K562 (cell line): ENCODE results near the gene PARD6B. TPM values are rescaled to one million over a fixed set of nuclear protein-coding genes. Genes with fewer than 3 reads are reported as not detected.

ENCODE experiments used
- ETS2 ChIP-seq: IDR thresholded peaks from 2 replicates; pipeline ENCODE4 v1.6.1; 2016; ENCODE audit warnings: borderline replicate concordance, missing genetic modification characterization, mild to moderate bottlenecking, moderate library complexity, missing compliant biosample characterization; ENCODE audit not compliant: poor library complexity, severe bottlenecking
- KDM4B ChIP-seq, 2 experiments: fragments of 450-650 bp in 1 of 2; sonication (generic) in 1 of 2; IDR thresholded peaks; 2 replicates each; pipeline ENCODE4 v1.6.1; 2016 to 2017; ENCODE audit warnings: borderline replicate concordance in 2 of 2, antibody characterized with exemption in 1 of 2, low read depth in 1 of 2, mild to moderate bottlenecking in 1 of 2
- NELFE ChIP-seq: IDR thresholded peaks from 2 replicates; pipeline ENCODE4 v1.6.1; 2011; ENCODE audit warnings: mild to moderate bottlenecking; ENCODE audit not compliant: insufficient read depth, insufficient read length
- PURB ChIP-seq: sonication (generic); formaldehyde crosslinking; IDR thresholded peaks from 2 replicates; pipeline ENCODE4 v1.9.0; 2021; ENCODE audit warnings: low read depth, mild to moderate bottlenecking, missing genetic modification reagents
- RBM22 ChIP-seq: fragments of 200-400 bp; formaldehyde crosslinking; IDR thresholded peaks from 2 replicates; pipeline ENCODE4 v1.6.1; 2018; ENCODE audit warnings: low read length, low read depth; ENCODE audit not compliant: poor library complexity, severe bottlenecking
- SMC3 ChIP-seq: conservative IDR thresholded peaks from 2 replicates; pipeline ENCODE4 v1.6.1; 2011; ENCODE audit warnings: low read depth, low read length, improper control_type of control experiment; ENCODE audit not compliant: insufficient read depth
- ZNF347 ChIP-seq: fragments of 450-650 bp; formaldehyde crosslinking; IDR thresholded peaks from 2 replicates; pipeline ENCODE4 v1.4.0; 2020; ENCODE audit warnings: low read depth, mild to moderate bottlenecking, moderate library complexity
- polyA plus RNA-seq, 8 experiments: library from polyadenylated mRNA; depleted of rRNA in 4 of 8; stranded (reverse) in 5 of 8; unstranded in 3 of 8; fragments of >200 nt; fragmentation: Nextera tagmentation in 2 of 8; fragmentation: Illumina TruSeq in 1 of 8; extraction: Ambion mirVana in 2 of 8; extraction: Trizol in 1 of 8; gene quantifications; 2 replicates each; pipeline versions ENCODE4 v1.2.1 to v1.2.3, GENCODE V29; 2011 to 2014; ENCODE audit warnings: inconsistent platforms in 1 of 8, missing spikeins in 1 of 8
- total RNA-seq, 7 experiments: library from RNA; depleted of rRNA in 6 of 7; stranded (reverse); fragments of >200 nt in 6 of 7; fragmentation: Illumina TruSeq in 2 of 7; extraction: Trizol in 2 of 7; gene quantifications; 2 replicates each; pipeline versions ENCODE4 v1.2.1 to v1.2.3, GENCODE V29; 2011 to 2021; ENCODE audit warnings: low replicate concordance in 1 of 7
- TF ChIP-seq, protein P1 (sequence below): fragments of 450-650 bp; IDR thresholded peaks from 2 replicates; pipeline ENCODE4 v1.7.1; 2018; ENCODE audit warnings: mild to moderate bottlenecking, low read depth; ENCODE audit not compliant: partially characterized antibody
- TF ChIP-seq, protein P2 (sequence below): IDR thresholded peaks from 3 replicates; pipeline ENCODE4 v1.6.1; 2011; ENCODE audit warnings: borderline replicate concordance, mild to moderate bottlenecking, moderate library complexity; ENCODE audit not compliant: insufficient read length; ENCODE audit errors: extremely low read depth
- TF ChIP-seq, protein P3 (sequence below): conservative IDR thresholded peaks from 2 replicates; pipeline ENCODE4 v1.6.1; 2011; ENCODE audit warnings: low read depth, mild to moderate bottlenecking, low read length; ENCODE audit not compliant: control insufficient read depth

The PARD6B gene
- total and polyA plus RNA-seq, 9 of the 15 experiments (the other 6 are each of a cell fraction or from before 2014, with no cell fraction given): 1.7 to 12.3 (median 5.5) TPM

DNA sequence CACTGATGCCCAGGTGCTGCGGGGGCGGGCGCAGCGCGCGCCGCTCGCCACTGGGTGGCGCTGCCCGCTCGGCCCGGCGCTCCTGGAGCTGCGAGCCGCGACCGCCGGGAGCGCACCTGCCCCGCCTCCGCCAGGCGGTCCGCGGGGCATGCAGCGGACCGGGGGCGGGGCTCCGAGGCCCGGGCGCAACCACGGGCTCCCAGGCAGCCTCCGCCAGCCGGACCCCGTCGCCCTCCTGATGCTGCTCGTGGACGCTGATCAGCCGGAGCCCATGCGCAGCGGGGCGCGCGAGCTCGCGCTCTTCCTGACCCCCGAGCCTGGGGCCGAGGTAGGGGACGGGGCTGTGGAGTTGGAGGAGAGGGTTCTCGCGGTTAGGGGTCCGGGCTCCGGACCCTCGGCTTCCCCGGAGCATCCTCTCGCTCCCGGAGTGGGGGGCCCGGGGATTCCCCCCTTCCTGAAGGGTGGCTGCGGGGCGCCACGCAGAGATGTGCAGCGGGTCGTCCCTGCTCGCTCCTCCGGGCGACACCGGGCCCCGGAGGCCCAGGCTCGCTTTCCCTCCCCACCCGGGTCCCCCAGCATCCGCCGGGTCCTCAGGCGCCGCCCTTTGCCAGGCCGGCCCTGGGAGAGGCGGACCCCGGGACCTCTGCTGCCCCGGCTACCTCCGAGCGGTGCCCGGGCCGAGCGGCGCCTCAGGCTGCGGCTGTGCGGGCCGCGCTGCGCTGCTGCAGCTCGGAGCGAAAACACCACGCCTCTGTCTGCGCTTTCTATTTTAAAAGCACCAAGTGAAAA, 63.7 kb downstream of the PARD6B start, which contains the start of gene BCAS4 (continued):
- TF ChIP-seq PURB (CRISPR knock-in tag): no peak
- TF ChIP-seq NELFE: no peak
- peak; percentile 82 for TF ChIP-seq SMC3
- TF ChIP-seq ZNF347 (CRISPR knock-in tag): no peak
- no peak for TF ChIP-seq ETS2 (tag)
- TF ChIP-seq, protein P1, sequence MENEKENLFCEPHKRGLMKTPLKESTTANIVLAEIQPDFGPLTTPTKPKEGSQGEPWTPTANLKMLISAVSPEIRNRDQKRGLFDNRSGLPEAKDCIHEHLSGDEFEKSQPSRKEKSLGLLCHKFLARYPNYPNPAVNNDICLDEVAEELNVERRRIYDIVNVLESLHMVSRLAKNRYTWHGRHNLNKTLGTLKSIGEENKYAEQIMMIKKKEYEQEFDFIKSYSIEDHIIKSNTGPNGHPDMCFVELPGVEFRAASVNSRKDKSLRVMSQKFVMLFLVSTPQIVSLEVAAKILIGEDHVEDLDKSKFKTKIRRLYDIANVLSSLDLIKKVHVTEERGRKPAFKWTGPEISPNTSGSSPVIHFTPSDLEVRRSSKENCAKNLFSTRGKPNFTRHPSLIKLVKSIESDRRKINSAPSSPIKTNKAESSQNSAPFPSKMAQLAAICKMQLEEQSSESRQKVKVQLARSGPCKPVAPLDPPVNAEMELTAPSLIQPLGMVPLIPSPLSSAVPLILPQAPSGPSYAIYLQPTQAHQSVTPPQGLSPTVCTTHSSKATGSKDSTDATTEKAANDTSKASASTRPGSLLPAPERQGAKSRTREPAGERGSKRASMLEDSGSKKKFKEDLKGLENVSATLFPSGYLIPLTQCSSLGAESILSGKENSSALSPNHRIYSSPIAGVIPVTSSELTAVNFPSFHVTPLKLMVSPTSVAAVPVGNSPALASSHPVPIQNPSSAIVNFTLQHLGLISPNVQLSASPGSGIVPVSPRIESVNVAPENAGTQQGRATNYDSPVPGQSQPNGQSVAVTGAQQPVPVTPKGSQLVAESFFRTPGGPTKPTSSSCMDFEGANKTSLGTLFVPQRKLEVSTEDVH: no peak
- TF ChIP-seq, protein P2, sequence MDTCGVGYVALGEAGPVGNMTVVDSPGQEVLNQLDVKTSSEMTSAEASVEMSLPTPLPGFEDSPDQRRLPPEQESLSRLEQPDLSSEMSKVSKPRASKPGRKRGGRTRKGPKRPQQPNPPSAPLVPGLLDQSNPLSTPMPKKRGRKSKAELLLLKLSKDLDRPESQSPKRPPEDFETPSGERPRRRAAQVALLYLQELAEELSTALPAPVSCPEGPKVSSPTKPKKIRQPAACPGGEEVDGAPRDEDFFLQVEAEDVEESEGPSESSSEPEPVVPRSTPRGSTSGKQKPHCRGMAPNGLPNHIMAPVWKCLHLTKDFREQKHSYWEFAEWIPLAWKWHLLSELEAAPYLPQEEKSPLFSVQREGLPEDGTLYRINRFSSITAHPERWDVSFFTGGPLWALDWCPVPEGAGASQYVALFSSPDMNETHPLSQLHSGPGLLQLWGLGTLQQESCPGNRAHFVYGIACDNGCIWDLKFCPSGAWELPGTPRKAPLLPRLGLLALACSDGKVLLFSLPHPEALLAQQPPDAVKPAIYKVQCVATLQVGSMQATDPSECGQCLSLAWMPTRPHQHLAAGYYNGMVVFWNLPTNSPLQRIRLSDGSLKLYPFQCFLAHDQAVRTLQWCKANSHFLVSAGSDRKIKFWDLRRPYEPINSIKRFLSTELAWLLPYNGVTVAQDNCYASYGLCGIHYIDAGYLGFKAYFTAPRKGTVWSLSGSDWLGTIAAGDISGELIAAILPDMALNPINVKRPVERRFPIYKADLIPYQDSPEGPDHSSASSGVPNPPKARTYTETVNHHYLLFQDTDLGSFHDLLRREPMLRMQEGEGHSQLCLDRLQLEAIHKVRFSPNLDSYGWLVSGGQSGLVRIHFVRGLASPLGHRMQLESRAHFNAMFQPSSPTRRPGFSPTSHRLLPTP: peak; percentile 67
- no peak for TF ChIP-seq RBM22
- TF ChIP-seq, protein P3, sequence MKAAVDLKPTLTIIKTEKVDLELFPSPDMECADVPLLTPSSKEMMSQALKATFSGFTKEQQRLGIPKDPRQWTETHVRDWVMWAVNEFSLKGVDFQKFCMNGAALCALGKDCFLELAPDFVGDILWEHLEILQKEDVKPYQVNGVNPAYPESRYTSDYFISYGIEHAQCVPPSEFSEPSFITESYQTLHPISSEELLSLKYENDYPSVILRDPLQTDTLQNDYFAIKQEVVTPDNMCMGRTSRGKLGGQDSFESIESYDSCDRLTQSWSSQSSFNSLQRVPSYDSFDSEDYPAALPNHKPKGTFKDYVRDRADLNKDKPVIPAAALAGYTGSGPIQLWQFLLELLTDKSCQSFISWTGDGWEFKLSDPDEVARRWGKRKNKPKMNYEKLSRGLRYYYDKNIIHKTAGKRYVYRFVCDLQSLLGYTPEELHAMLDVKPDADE: peak; percentile 68
- TF ChIP-seq KDM4B (IDR thresholded peaks at IDR 0.05; ENCODE audit: borderline replicate concordance in 2 of 2, low read depth in 1 of 2): no peak
